ENCODE data around the gene PDIA6. TPM values are rescaled to one million over a fixed set of nuclear protein-coding genes. Genes with fewer than 3 reads are reported as not detected.

The PDIA6 gene
- total RNA-seq, 2 experiments from 2014 or later = 25.5 to 26.3 TPM

GRCh38 chr2:10752236-10752635 is 60.3 kb downstream of the PDIA6 start:
- no peaks in the 10 kb centered on the region for H3K9me3 ChIP-seq (ENCODE audit: control insufficient read depth in 1 of 2, insufficient read depth in 1 of 2, low read length in 2 of 2)
- H3K27ac Mint-ChIP-seq = no peak overlapping the region
- TF ChIP-seq CTCF (IDR thresholded peaks at IDR 0.05) = no peak
- H3K36me3 ChIP-seq (ENCODE audit: insufficient read depth, low read length) = no peaks in the 10 kb centered on the region
- H3K9me3 Mint-ChIP-seq = no peaks in the 10 kb centered on the region
- H3K36me3 Mint-ChIP-seq (ENCODE audit: low read depth) = no peaks in the 10 kb centered on the region
- H3K4me1 Mint-ChIP-seq (ENCODE audit: low read depth) = no peaks in the 10 kb centered on the region
- H3K27me3 ChIP-seq (ENCODE audit: control insufficient read depth in 1 of 2, insufficient read depth in 2 of 2, low read length in 2 of 2) = no peaks in the 10 kb centered on the region
- H3K27me3 Mint-ChIP-seq = peaks cover 4% of the 10 kb centered on the region
- H3K4me3 Mint-ChIP-seq = no peak overlapping the region
- H3K27ac ChIP-seq (ENCODE audit: low read depth in 1 of 2, low read length in 2 of 2) = no peak overlapping the region
- ChIA-PET POLR2A (no interaction called here), CTCF (no interaction called here)
- intact Hi-C loops (cut with DNase I, micrococcal nuclease) = no loop called here
- H3K4me3 ChIP-seq (ENCODE audit: low read length) = no peak overlapping the region
- H3K4me1 ChIP-seq (ENCODE audit: insufficient read depth, low read length) = no peaks in the 10 kb centered on the region
- DNase-seq (no peak), ATAC-seq (ENCODE audit: poor library complexity) (no peak)

- H3K4me1 ChIP-seq (ENCODE audit: insufficient read depth, low read length) = no peaks in the 10 kb centered on the region
- no peaks in the 10 kb centered on the region for H3K36me3 Mint-ChIP-seq (ENCODE audit: low read depth)
- CTCF ChIA-PET = no interaction called here
Observed at GRCh38 chr2:10750610-10751009, 62.0 kb downstream of the PDIA6 start.

GRCh38 chr2:10742666-10743065 is 69.9 kb downstream of the PDIA6 start:
- peaks cover 3% of the 10 kb centered on the region for H3K27me3 Mint-ChIP-seq
- no peak for TF ChIP-seq CTCF (IDR thresholded peaks at IDR 0.05)
- ChIA-PET CTCF (no interaction called here), POLR2A (no interaction called here)
- H3K36me3 ChIP-seq (ENCODE audit: insufficient read depth, low read length) = no peaks in the 10 kb centered on the region
- H3K27me3 ChIP-seq (ENCODE audit: control insufficient read depth in 1 of 2, insufficient read depth in 2 of 2, low read length in 2 of 2) = no peaks in the 10 kb centered on the region
- H3K9me3 ChIP-seq (ENCODE audit: control insufficient read depth in 1 of 2, insufficient read depth in 1 of 2, low read length in 2 of 2) = no peaks in the 10 kb centered on the region
- H3K4me3 ChIP-seq (ENCODE audit: low read length) = no peak overlapping the region
- no peaks in the 10 kb centered on the region for H3K4me1 ChIP-seq (ENCODE audit: insufficient read depth, low read length)
- H3K27ac ChIP-seq (ENCODE audit: low read depth in 1 of 2, low read length in 2 of 2) = no peak overlapping the region
- no peak overlapping the region for H3K27ac Mint-ChIP-seq
- no peak overlapping the region for H3K4me3 Mint-ChIP-seq
- H3K36me3 Mint-ChIP-seq (ENCODE audit: low read depth) = no peaks in the 10 kb centered on the region
- intact Hi-C loops (cut with DNase I, micrococcal nuclease) = no loop called here
- no peaks in the 10 kb centered on the region for H3K9me3 Mint-ChIP-seq
- no peak for DNase-seq
- H3K4me1 Mint-ChIP-seq (ENCODE audit: low read depth) = no peaks in the 10 kb centered on the region
- ATAC-seq (ENCODE audit: poor library complexity) = no peak

More at GRCh38 chr2:10750610-10751009, 62.0 kb downstream of the PDIA6 start:
- H3K9me3 Mint-ChIP-seq = no peaks in the 10 kb centered on the region
- Histone ChIP-seq H3K36me3 (ENCODE audit: insufficient read depth, low read length) (no peaks in the 10 kb centered on the region), H3K4me3 (ENCODE audit: low read length) (no peak overlapping the region), H3K9me3 (ENCODE audit: control insufficient read depth in 1 of 2, insufficient read depth in 1 of 2, low read length in 2 of 2) (no peaks in the 10 kb centered on the region), H3K27ac (ENCODE audit: low read depth in 1 of 2, low read length in 2 of 2) (no peak overlapping the region), H3K27me3 (ENCODE audit: control insufficient read depth in 1 of 2, insufficient read depth in 2 of 2, low read length in 2 of 2) (no peaks in the 10 kb centered on the region)
- peaks cover 4% of the 10 kb centered on the region for H3K27me3 Mint-ChIP-seq
- intact Hi-C loops (cut with DNase I, micrococcal nuclease) = no loop called here
- no peaks in the 10 kb centered on the region for H3K4me1 Mint-ChIP-seq (ENCODE audit: low read depth)
- TF ChIP-seq CTCF (IDR thresholded peaks at IDR 0.05) = no peak
- ATAC-seq (ENCODE audit: poor library complexity) (no peak), DNase-seq (no peak)
- no peak overlapping the region for H3K27ac Mint-ChIP-seq
- POLR2A ChIA-PET = no interaction called here
- H3K4me3 Mint-ChIP-seq = no peak overlapping the region
